ENCODE results near the gene FOXP1. TPM values are rescaled to one million over a fixed set of nuclear protein-coding genes. Genes with fewer than 3 reads are reported as not detected.

The FOXP1 gene
- total and polyA plus RNA-seq, 2 of the 8 experiments (the other 6 are each of a cell fraction or from before 2014, with no cell fraction given), result 13.9 to 25.4 TPM

DNA sequence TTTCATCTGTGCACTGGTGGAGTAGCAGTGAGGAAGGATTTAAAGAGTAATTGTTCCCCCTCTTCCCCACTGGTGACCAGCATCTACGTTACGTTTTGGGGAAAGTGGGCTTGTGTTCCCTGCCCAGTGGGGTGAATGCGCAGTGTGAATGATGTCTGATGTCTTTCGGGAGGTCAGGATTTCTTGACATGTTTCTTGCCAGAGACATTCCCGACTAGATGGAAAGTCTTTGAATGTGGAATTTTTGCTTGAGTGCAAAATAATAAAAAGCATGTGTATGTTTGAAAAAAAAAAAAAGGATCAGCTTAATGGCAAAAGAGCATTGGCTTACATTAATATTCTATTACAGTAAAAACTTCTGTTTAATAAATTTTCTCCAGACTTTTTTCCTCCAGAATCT is 632.2 kb downstream of the FOXP1 start (continued):
- no peak for TF ChIP-seq POLR2A (IDR thresholded peaks at IDR 0.05; ENCODE audit: control extremely low read depth in 1 of 2, low read depth in 2 of 2, low read length in 2 of 2)
- no peak for TF ChIP-seq CBX8 (IDR thresholded peaks at IDR 0.05; ENCODE audit: borderline replicate concordance, low read depth, low read length)
- TF ChIP-seq, protein P1, sequence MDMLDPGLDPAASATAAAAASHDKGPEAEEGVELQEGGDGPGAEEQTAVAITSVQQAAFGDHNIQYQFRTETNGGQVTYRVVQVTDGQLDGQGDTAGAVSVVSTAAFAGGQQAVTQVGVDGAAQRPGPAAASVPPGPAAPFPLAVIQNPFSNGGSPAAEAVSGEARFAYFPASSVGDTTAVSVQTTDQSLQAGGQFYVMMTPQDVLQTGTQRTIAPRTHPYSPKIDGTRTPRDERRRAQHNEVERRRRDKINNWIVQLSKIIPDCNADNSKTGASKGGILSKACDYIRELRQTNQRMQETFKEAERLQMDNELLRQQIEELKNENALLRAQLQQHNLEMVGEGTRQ (IDR thresholded peaks at IDR 0.05; ENCODE audit: low read length), result no peak
- no peak for TF ChIP-seq HDAC6 (IDR thresholded peaks at IDR 0.05; ENCODE audit: low read depth, low read length)
- TF ChIP-seq BRCA1 (IDR thresholded peaks at IDR 0.05; ENCODE audit: low read depth, low read length), result no peak

Data from H1 (cell line).